SHP77 (cell line): ENCODE data around the gene GJC1.
"Not testable (repeated sequence)": the region's sequence is repeated elsewhere in the genome, so short reads cannot be mapped to it uniquely, and the experiment has no call there.

Experiments
- DNase-seq, 2 experiments: peaks; one replicate each; lab custom pipeline; 2025; lab: John Stamatoyannopoulos, UW

The GJC1 gene

DNA sequence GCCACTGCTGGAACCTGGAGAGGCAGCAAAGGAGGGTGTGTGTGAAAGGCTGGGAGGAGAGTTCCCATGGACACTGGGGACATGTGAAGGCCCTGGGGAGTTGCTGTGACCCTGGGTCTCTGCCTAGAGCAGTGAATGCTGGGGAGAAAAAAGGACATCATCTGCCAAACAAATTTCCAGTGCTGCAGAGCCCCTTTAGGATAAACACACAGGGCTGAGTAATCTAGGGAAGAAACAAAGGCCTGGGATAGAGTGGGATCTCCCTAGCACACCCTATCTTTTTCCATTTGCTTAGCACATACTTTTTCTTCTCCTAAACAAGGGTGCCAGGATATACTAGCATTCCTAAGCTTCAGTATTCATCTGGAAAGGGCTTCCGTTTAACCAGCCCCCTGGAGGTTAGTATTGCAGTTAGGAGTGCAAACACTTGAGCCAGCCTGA, 14.3 kb upstream of the GJC1 start:
- no peak for DNase-seq

- DNase-seq, result no peak
Measured at GRCh38 chr17:44842748-44843147, 12.7 kb upstream of the GJC1 start.

DNA sequence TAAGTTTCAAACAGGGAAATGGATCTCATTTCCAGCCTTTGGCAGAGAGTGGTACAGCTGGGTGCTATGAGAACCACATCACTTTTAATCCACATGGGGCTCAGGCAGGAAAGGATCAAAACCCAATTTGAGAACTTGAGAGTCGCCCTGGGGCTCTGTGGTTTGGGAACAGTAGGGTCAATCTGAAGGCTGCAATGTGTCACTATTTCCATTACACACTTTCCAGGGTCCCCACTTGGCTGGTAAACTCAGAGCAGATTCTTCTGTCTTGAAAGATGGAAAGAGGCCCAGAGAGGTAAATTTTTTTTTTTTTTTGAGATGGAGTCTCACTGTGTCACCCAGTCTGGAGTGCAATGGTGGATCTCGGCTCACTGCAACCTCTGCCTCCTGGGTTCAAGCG, 10.8 kb upstream of the GJC1 start:
- DNase-seq, result no peak

DNA sequence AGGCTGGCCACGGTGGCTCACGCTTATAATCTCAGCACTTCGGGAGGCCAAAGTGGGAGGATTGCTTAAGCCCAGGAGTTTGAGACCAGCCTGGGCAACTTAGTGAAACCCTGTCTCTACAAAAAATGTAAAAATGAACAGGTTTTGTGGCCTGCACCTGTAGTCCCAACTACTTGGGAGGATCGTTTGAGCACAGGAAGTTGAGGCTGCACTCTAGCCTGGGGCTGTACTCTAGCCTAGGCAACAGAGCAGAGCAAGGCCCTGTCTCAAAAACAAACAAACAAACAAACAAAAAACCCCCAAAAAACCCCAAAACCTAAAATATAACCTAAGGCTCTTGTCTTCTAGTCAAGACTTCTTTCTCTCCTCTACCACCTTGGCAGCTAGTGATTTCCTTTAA, 10.2 kb upstream of the GJC1 start:
- DNase-seq, result no peak

GRCh38 chr17:44837196-44837595, 7.1 kb upstream of the GJC1 start:
- DNase-seq, result no peak

DNA sequence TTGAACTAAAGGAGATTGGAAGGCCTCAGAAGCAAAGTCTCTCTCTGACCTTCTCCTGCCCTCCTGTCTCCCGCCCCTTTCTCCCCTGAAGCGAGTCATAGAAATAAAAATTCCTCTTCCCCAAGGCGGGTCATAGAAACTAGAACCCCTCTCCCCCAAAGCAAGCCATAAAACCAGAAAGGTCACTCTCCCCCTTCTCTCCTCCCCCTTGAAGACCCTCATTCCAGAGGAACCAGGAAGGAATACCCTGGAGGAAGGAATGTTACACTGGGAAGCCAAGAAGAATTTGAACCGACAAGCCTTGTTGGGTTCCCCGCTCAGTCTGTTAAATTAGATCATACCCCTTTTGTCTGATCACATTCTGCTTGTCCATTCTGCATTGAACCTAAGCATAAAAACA, 2.7 kb upstream of the GJC1 start:
- no peak for DNase-seq

DNA sequence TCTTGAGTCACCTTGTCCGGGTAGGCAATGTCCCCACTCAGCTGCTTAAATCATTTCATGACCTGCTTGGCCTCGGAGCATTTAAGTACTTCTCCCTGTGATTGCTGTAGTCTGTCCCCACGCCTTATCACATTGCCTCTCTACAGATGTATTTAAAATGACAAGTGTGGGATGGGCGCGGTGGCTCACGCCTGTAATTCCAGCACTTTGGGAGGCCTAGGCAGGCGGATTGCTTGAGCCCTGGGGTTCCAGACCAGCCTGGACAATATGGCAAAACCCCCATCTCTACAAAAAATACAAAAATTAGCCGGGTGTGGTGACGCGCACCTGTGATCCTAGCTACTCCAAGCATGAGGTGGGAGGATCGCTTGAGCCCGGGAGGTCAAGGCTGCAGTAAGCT, 1.3 kb upstream of the GJC1 start:
- no peak for DNase-seq

DNA sequence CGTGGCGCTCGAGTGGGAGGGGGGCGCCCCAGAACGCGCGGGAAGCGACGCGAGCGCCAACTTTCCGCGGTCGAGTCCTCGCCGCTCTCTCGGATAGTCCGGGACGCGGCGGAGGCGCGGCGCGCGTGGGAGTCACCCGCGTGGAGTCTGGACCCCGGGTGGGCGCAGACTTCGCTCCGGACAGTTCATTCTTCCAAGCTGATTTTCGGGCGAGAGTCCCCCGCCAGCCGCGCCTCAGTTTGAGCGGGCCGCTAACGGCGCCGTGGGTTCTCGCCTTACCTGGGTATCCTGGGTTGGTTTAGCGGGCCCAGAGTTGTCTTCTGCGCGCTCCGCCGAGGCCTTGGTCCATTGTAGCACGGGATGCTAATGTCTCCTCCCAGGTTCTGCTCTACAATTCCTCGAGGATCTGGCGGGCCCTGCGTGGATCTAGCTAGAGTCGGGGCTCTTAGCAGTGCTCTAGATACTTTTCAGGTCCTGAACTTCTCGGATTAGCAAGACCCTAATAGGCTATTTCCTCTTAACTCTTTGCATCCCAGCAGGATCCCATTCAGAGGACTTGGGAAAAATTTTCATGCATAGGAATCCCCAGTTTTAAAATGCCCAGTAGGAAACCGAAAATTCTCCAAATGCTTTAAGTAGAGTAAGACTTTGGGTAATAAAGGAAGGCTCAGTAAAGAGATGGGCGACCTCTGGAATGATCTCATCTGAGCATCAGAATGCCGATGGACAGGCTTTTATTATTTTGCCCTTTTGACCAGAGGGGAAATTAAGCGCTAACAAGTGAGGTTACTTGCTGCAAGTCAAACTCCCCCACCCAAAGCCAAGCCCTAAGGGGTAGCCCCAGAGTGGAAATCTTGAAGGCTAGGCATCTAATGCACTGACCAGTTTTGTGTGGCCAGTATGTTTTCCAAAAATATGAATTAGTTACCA, 537 bp upstream of the GJC1 start:
- DNase-seq, result no peak

GRCh38 chr17:44828919-44829522, 1.1 kb downstream of the GJC1 start:
- DNase-seq, result no peak

DNA sequence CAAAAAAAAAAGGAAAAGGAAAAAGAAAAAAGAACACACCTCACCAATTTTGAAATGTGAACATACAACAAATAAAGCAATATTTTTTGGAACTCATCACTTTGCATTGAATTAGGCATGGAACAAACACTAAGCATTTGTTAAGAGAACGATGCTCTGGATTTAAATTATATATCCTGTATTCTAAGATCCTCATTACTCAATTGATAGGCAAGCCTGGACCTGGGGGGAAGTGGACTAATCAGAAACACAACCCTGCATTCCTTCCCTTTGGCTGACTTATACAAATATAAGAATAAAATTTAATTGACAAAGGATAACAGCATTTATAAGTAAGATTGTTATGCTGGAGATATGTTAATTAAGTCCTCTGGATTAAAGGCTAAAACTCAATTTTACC, 2.2 kb downstream of the GJC1 start:
- no peak for DNase-seq

GRCh38 chr17:44826123-44826790, 3.8 kb downstream of the GJC1 start:
- DNase-seq, result no peak

- not testable (repeated sequence) for DNase-seq
Measured at GRCh38 chr17:44825236-44825635, 4.9 kb downstream of the GJC1 start.

DNA sequence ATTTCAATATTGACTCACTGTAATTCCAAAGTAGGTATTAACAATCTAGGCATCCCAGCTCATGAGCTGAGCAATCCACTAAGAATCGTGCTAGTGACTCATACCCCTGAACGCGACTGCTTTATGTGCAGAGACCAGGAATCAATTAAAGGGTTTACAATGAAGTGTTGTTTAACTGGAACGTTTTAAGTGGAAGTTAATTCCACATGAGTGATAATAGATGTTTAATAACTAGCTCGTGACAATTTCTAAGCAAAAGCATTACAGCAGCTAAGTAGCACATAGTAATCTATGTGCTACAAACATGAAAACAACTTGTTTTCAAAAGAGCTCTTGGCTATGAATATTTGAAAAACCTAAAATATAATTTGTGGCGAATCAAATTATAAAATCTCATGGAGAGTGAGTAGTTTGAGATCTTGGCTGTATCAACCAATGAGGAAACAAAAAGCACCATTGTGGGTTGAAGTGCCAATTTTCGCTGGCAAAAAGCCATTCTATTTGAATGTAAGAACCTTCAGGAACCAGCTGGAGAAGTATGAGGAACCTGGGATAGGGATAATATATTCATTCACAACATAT, 9.4 kb downstream of the GJC1 start:
- DNase-seq, result no peak

- DNase-seq, result not testable (repeated sequence)
Measured at GRCh38 chr17:44818508-44818907, 11.6 kb downstream of the GJC1 start.

- DNase-seq, result no peak
Measured at GRCh38 chr17:44812263-44812662, 17.8 kb downstream of the GJC1 start.

GRCh38 chr17:44808656-44809388, 21.3 kb downstream of the GJC1 start:
- not testable (repeated sequence) for DNase-seq

DNA sequence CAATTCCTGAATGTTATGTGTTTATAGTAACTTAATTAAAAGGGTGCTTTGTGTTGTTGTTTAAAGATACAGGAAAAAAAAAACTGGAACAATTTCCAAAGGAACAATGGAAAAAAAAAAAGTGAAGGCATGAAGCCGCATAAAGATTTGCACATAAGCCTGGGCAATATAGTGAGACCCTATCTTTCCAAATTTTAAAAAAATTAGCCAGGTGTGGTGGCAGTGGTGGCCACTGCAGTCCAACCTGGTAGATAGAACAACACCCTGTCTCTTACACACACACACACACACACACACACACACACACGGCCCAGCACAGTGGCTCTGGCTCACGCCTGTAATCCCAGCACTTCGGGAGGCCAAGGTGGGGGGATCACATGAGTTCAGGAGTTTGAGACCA, 21.9 kb downstream of the GJC1 start:
- DNase-seq, result no peak

GRCh38 chr17:44807817-44808155, 22.3 kb downstream of the GJC1 start:
- no peak for DNase-seq

DNA sequence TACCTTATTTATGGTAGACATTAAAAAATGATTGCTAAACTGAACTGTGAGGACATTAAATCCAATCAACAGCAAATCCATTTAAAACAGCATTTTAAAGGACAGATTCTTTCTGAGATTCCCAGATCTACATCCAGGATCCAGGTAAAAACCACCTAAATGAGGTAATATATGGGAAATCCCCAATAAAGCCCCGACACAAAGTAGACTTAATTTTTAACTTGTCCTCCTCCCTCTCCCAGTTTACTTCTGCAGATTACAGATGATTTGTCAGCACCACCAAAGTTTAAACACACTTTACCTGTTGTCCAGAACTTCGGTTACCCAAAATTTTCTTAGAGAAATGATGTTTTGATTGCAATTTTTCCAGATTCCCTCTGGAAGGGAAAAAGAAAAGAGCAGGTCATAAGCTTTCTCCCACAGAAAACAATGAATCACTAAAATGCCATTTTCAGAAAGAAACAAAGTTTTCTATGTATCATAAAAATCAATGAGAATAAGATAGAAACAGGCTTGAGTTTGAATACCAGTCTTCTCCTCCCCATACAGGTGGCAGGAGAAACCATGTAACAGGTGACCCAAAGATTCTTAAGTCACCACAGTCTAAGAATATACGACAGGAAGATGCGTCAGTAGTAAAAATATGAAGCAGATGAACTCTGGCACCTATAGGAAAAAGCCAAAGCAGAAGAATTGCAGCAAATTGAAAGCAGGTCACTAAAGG, 22.8 kb downstream of the GJC1 start:
- no peak for DNase-seq

DNA sequence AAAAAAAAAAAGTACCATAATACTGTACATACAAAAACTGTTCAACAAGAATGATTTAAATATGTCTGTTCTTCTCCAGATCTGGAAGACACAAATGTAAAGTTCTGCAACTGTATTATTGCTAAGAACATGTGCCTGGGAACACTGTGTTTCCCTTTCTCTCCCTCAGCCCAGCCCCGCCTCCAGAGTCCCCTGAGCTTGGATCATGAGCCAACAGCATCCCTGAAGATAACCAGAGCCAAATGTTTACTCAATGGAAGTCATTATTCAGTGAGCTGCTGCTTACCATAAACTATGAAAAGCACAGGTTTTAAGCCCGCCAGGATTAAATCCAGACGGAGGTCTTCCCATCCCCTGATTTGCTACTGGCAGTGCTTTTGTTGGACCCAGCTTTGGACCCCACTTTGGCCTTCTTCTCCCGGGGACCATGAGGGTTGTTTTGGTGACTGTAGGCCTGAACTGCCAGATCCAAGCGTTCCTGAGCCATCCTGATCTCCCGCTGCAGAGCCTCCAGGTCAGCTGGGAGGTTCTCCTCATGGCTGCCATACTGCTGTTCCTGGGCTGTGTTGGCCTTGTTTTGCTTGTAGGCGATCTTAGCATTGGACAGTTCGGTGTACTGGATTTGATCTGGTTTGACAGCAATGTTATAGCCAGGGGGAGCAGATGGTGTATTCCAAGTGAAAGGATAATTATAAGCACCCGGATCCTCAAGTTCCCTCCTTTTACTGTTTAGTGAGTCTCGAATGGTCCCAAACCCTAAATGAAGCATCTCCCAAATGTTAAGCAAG, 25.6 kb downstream of the GJC1 start:
- DNase-seq, result no peak

GRCh38 chr17:44801880-44802279, 28.2 kb downstream of the GJC1 start:
- no peak for DNase-seq
